Embryonic facial prominence (tissue), 1 donor: ENCODE results near the gene KEL.

Experiments
- DNase-seq: peaks from one replicate; pipeline ENCODE4 v3.0.0-alpha.2; 2016; ENCODE audit errors: extremely low spot score

The KEL gene

DNA sequence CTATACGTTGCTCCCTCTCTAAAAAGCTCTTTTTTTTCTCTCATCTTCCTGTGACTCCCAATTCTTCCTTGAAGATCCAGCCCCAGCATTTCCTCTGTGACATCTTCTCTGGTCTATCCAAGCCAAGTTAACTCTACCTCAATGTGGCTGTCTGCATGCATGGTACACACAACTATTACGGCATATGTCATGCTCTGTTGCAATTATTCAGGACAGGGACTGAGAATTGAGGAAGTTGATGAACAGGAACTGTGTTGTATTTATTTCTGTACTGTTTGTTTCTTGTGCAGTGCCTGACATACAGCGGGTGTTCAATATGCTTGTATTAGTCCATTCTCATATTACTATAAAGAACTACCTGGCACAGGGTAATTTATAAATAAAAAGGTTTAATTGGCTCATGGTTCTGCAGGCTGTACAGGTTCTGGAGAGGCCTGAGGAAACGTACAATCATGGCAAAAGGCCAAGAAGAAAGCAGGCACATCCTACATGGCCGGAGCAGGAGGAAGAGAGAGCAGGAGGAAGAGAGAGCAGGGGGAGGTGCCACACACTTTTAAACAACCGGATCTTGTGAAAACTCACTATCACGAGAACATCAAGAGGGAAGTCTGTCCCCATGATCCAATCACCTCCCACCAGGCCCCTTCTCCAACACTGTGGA, 34.9 kb downstream of the KEL start:
- no peak for DNase-seq

- DNase-seq: no peak
Observed at GRCh38 chr7:142925413-142925812, 36.8 kb downstream of the KEL start.

- no peak for DNase-seq
Observed at GRCh38 chr7:142923391-142923790, 38.8 kb downstream of the KEL start.

GRCh38 chr7:142919656-142920055, 42.5 kb downstream of the KEL start:
- DNase-seq: no peak

DNA sequence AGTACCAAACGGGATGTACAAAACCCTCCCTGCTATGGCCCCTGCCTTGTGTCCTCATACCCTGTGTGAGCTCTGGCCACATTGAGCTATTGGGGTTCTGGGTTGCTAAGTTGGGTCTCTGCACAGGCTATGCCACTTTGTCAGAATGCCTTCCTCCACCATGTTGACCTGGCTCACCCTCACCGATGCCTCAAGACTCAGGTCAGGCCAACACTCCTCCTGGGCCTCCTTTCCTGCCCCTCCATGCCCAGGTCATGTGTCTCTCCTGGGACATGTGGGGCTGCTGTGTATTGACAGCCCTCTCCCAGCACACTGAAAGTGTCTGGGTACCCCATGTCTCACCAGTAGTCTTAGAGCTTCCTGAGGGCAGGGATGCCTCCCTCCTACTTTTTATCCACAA, 43.3 kb downstream of the KEL start:
- DNase-seq: no peak

- DNase-seq: no peak
Observed at GRCh38 chr7:142917447-142917846, 44.7 kb downstream of the KEL start.

DNA sequence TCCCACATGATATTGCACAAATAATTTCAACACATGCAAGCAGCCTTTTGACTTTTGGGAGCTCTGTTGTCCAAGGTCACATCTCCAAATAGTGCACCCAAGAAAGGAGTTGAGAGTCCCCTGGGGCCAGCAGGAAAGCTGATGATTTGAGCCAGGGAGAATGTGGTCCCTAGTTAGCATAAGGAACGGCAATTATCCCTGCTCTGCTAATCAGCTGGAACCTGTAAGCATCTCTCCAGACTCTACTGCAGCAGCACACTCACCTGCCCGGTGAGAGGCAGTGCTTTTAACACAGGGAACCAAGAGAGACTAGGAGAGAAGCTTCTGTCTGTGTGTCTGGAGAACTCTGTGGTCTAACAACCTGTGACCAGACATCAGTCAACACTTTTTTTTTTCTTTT, 45.7 kb downstream of the KEL start:
- no peak for DNase-seq

GRCh38 chr7:142915315-142915714, 46.8 kb downstream of the KEL start:
- DNase-seq: no peak

- DNase-seq: no peak
Observed at GRCh38 chr7:142914121-142914520, 48.0 kb downstream of the KEL start.

DNA sequence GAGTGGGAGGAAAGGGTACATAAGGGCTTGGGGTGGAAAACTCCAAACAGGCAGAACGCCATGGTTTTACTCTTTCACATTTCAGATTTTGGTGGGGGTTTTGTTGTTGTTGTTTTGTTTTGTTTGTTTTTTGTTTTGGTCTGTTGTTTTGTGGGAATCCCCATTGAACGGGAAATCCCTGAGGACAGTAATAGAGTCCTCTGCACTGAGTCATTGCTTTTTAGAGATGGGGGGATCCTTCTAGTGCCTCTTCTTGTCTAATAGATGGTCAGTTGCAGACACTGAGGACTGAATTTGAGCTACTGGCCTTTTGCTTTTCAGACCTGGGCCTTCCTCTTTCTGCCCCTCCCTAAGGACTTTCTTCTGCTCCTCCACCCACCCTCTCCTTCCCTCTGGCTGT, 48.6 kb downstream of the KEL start:
- no peak for DNase-seq

GRCh38 chr7:142913051-142913450, 49.1 kb downstream of the KEL start:
- no peak for DNase-seq

DNA sequence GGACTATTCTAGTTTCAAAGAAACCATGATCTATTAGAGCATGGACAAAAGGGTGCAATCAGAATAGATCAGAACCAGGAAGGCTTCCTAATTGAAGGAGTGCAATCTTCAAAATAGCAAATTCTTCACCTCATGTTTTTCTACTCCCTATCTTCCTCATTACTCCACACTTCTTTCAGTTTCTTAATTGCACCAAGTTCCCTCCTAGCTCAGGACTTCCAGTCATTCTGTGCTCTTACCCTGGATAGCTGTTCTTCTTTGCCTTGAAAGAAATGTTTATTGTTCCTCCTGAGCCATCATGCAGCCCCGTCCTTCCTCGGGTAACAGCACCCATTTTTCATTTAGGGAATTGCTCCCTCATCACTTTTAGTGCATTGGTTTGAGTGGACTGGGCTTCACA, 51.7 kb downstream of the KEL start:
- no peak for DNase-seq

DNA sequence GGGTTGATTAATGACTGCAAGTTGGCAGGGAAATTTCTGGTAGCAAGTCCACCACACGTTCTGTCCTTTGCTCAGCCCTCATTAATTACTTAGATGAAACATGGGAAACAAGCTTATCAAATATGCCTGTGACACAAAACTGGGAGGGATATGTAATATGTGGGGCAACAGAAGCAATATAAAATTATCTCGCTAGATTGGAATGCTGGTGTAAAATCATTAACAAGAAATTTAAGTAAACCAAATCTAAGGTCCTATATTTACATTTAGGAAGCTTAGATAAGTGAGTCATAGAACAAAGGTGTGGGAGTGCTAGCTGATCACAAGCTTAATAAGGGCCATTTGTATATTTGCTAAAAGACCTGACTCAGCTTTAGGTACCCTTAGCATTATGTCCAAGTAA, 52.1 kb downstream of the KEL start:
- DNase-seq: no peak

- no peak for DNase-seq
Observed at GRCh38 chr7:142908921-142909890, 53.0 kb downstream of the KEL start.

DNA sequence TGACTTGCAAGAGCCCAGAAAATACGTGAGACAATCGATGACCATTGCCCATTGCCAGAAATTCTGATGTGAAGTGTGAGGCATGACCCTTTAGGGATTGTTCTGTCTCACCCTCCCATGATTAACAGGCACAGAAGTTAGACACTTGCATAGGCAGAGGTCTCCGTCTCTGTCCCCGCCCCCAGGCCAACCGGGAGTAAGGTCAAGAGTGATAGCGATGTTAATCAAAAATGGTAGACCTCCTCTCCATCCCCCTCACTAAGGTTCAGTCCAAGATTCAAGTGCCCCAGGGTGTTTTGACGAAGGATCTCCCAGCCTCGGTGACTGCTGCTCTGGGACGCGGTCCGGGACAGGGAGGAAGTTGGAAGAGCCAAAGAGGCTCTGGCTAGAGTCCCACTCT, 53.9 kb downstream of the KEL start:
- DNase-seq: no peak

- no peak for DNase-seq
Observed at GRCh38 chr7:142906643-142907042, 55.5 kb downstream of the KEL start.

DNA sequence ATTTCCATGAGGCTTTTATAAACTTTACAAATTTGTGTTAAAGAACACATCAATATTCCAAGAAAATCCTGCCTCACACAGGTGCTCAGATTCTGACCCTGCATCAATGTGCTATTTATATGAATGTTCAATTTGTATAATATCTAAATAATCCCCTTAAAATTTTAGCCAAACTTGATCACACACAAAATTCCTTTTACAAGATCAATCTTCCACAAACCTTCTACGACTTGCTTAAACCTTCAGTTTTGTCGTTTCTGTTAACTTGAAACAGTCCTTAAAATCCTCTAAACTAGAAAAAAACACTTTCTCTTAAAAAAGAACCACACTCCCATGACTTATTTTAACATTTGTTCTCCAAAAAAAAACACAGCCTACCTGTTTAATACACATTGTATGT, 56.4 kb downstream of the KEL start:
- no peak for DNase-seq

GRCh38 chr7:142904128-142904527, 58.0 kb downstream of the KEL start:
- DNase-seq: no peak

GRCh38 chr7:142901426-142902259, 60.5 kb downstream of the KEL start:
- no peak for DNase-seq

- no peak for DNase-seq
Observed at GRCh38 chr7:142899661-142900060, 62.5 kb downstream of the KEL start.

- DNase-seq: no peak
Observed at GRCh38 chr7:142898377-142899170, 63.6 kb downstream of the KEL start.
